ENCODE data around the gene HSPBAP1.

DNA sequence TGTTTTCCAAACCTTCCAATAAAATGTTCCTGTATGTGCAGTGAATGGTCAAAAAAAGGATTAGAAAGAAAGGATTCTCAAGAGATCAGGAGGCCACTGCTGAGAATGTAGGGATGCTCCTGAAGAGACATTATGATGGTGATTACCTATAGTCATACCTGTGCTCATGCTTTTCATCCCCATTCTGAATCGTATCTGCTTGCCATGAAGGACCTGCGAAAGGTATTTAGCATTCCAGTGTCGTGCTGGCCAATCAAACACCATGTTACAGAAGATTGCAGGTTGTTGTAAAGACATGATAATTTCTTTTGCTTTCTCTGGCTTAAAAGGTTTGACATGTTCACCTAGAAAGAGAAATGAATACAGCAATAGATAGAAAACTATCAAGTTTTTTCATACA lies 16.1 kb downstream of the HSPBAP1 start:
- TF ChIP-seq, protein P1, sequence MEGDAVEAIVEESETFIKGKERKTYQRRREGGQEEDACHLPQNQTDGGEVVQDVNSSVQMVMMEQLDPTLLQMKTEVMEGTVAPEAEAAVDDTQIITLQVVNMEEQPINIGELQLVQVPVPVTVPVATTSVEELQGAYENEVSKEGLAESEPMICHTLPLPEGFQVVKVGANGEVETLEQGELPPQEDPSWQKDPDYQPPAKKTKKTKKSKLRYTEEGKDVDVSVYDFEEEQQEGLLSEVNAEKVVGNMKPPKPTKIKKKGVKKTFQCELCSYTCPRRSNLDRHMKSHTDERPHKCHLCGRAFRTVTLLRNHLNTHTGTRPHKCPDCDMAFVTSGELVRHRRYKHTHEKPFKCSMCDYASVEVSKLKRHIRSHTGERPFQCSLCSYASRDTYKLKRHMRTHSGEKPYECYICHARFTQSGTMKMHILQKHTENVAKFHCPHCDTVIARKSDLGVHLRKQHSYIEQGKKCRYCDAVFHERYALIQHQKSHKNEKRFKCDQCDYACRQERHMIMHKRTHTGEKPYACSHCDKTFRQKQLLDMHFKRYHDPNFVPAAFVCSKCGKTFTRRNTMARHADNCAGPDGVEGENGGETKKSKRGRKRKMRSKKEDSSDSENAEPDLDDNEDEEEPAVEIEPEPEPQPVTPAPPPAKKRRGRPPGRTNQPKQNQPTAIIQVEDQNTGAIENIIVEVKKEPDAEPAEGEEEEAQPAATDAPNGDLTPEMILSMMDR (IDR thresholded peaks at IDR 0.05), result no peak
- no peak for TF ChIP-seq POLR2A (IDR thresholded peaks at IDR 0.05)
